ENCODE measurements around the gene FUT9. TPM values are rescaled to one million over a fixed set of nuclear protein-coding genes. Genes with fewer than 3 reads are reported as not detected.

The FUT9 gene
- polyA plus RNA-seq, 3 donors: not detected

DNA sequence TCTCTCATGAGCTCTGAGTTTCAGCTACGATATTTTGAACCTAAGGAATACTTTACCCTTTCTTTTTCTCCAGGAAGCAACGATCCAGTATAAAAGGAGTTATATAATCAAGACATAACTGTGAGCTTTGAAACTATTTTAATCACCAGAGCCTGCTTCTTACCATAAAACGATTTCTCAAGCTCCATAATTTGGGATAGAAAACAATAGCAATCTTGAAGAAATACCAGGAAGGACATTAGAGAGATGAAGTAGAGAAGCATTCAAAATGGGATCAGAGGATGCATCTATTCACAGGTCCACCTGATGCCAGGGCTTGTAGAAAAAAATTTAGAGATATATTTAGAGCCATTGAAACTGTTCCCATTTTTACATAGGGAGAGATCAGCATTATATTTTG, 135.9 kb downstream of the FUT9 start:
- Mint-ChIP-seq H3K27ac (no peak overlapping the region), H3K36me3 (no peaks in the 10 kb centered on the region), H3K4me1 (no peaks in the 10 kb centered on the region), H3K27me3 (ENCODE audit: low read depth in 3 of 3) (peaks cover 0 to 1% (median 0%) of the 10 kb centered on the region in 3 donors), H3K4me3 (no peak overlapping the region), H3K9me3 (peaks cover 0 to 3% (median 0%) of the 10 kb centered on the region in 7 donors)
- DNase-seq: no peak
- Histone ChIP-seq H3K27ac (ENCODE audit: low read depth in 1 of 2, low read length in 2 of 2) (no peak overlapping the region), H4K20me1 (ENCODE audit: insufficient read depth, low read length) (no peaks in the 10 kb centered on the region), H3K27me3 (ENCODE audit: control insufficient read depth in 2 of 2, insufficient read depth in 2 of 2, low read length in 2 of 2) (no peaks in the 10 kb centered on the region), H3K9me3 (replicated peaks in 1 of 2; ENCODE audit: control insufficient read depth in 1 of 2, insufficient read depth in 1 of 2, low read length in 2 of 2) (no peaks in the 10 kb centered on the region), H2AFZ (ENCODE audit: insufficient read depth, low read depth, low read length, poor library complexity, severe bottlenecking) (no peak overlapping the region), H3K36me3 (replicated peaks in 1 of 2; ENCODE audit: control insufficient read depth in 1 of 2, insufficient read depth in 2 of 2, low read length in 2 of 2) (no peaks in the 10 kb centered on the region), H3K4me1 (ENCODE audit: control insufficient read depth in 1 of 2, insufficient read depth in 2 of 2, low read length in 2 of 2) (no peaks in the 10 kb centered on the region), H3K4me2 (replicated peaks; ENCODE audit: extremely low read depth, low read length, poor library complexity, severe bottlenecking) (no peak overlapping the region), H3K9ac (ENCODE audit: insufficient read depth, low read length, poor library complexity, severe bottlenecking) (no peak overlapping the region), H3K4me3 (replicated peaks in 1 of 3; ENCODE audit: low read depth in 2 of 3, low read length in 3 of 3) (no peak overlapping the region), H3K79me2 (ENCODE audit: insufficient read depth, low read length) (no peaks in the 10 kb centered on the region)
- intact Hi-C loops (cut with micrococcal nuclease): no loop called here
- TF ChIP-seq, protein P1, sequence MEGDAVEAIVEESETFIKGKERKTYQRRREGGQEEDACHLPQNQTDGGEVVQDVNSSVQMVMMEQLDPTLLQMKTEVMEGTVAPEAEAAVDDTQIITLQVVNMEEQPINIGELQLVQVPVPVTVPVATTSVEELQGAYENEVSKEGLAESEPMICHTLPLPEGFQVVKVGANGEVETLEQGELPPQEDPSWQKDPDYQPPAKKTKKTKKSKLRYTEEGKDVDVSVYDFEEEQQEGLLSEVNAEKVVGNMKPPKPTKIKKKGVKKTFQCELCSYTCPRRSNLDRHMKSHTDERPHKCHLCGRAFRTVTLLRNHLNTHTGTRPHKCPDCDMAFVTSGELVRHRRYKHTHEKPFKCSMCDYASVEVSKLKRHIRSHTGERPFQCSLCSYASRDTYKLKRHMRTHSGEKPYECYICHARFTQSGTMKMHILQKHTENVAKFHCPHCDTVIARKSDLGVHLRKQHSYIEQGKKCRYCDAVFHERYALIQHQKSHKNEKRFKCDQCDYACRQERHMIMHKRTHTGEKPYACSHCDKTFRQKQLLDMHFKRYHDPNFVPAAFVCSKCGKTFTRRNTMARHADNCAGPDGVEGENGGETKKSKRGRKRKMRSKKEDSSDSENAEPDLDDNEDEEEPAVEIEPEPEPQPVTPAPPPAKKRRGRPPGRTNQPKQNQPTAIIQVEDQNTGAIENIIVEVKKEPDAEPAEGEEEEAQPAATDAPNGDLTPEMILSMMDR (IDR thresholded peaks at IDR 0.05): no peak
- WGBS (ENCODE audit: insufficient coverage): no CpG with 5 or more reads among the region's 3 CpGs

GRCh38 chr6:96152114-96152708, 136.4 kb downstream of the FUT9 start:
- H3K9me3 Mint-ChIP-seq: peaks cover 0 to 3% (median 0%) of the 10 kb centered on the region in 7 donors

More at GRCh38 chr6:96152114-96152708, 136.4 kb downstream of the FUT9 start:
- Histone ChIP-seq H2AFZ (ENCODE audit: insufficient read depth, low read depth, low read length, poor library complexity, severe bottlenecking) (no peak overlapping the region), H3K36me3 (replicated peaks in 1 of 2; ENCODE audit: control insufficient read depth in 1 of 2, insufficient read depth in 2 of 2, low read length in 2 of 2) (no peaks in the 10 kb centered on the region), H3K4me2 (replicated peaks; ENCODE audit: extremely low read depth, low read length, poor library complexity, severe bottlenecking) (no peak overlapping the region), H3K4me3 (replicated peaks in 1 of 3; ENCODE audit: low read depth in 2 of 3, low read length in 3 of 3) (no peak overlapping the region), H3K27ac (ENCODE audit: low read depth in 1 of 2, low read length in 2 of 2) (no peak overlapping the region), H3K9me3 (replicated peaks in 1 of 2; ENCODE audit: control insufficient read depth in 1 of 2, insufficient read depth in 1 of 2, low read length in 2 of 2) (no peaks in the 10 kb centered on the region), H3K9ac (ENCODE audit: insufficient read depth, low read length, poor library complexity, severe bottlenecking) (no peak overlapping the region), H4K20me1 (ENCODE audit: insufficient read depth, low read length) (no peaks in the 10 kb centered on the region), H3K4me1 (ENCODE audit: control insufficient read depth in 1 of 2, insufficient read depth in 2 of 2, low read length in 2 of 2) (no peaks in the 10 kb centered on the region), H3K79me2 (ENCODE audit: insufficient read depth, low read length) (no peaks in the 10 kb centered on the region), H3K27me3 (ENCODE audit: control insufficient read depth in 2 of 2, insufficient read depth in 2 of 2, low read length in 2 of 2) (no peaks in the 10 kb centered on the region)
- H3K27me3 Mint-ChIP-seq (ENCODE audit: low read depth in 3 of 3): peaks cover 0 to 1% (median 0%) of the 10 kb centered on the region in 3 donors
- H3K4me1 Mint-ChIP-seq: no peaks in the 10 kb centered on the region
- no peak overlapping the region for H3K27ac Mint-ChIP-seq
- no peak for DNase-seq
- H3K4me3 Mint-ChIP-seq: no peak overlapping the region
- TF ChIP-seq, protein P1 (IDR thresholded peaks at IDR 0.05): no peak
- no CpG with 5 or more reads among the region's 3 CpGs for WGBS (ENCODE audit: insufficient coverage)
- H3K36me3 Mint-ChIP-seq: no peaks in the 10 kb centered on the region
- intact Hi-C loops (cut with micrococcal nuclease): no loop called here

Data from CD14-positive monocyte (primary cell).